Stimulated activated CD4-positive, alpha-beta T cell treated with anti-CD3 and anti-CD28 coated beads, TNF-alpha, amount 100 ng/mL, for 24 hours (primary cell): Measurements from ENCODE around the gene PDZD7.

Experiments used
- DNase-seq, 3 experiments: peaks; one replicate each; pipeline ENCODE4 v3.0.0-alpha.2; 2020; ENCODE audit warnings: low read depth in 3 of 3

PDZD7 gene

DNA sequence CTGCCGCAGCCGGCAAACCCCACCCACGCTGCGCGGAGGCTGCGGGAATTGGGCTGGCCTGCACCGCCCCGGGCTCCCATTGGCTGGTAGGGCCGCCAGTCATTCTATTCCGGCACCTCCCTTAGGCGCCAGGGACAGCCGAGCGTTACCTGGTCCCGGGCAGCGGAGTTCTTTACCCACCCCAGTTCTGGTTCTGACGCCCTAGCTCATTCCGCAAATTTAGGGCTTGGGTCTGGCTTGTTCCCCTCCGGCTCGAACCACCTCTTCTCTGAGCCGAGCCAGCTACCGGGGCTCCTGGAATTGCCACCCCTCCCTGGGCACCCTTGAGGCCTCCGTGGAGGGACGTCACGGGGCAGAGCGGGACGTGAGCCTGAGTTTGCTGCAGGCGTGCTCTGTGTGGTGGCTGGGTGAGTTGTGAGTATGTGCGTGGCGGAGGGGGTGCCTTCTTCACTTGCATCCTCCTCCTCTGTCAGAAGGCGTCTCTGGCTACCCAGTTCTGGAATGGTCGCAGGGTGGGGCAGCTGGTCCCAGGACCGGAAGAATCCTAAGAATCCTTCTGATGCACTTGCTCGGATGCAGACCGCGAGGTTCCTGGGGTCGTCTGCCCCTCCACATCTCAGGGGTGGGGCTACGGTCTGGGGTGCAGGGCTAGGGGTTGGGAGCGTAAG is at the start of gene PDZD7, which contains the start of gene SFXN3:
PDZD7 (minus strand) TSS at position 2 of the 668 bp plus-strand sequence. CDS start 910 bp downstream, outside the sequence.
SFXN3 (plus strand) TSS at position 107 of the 668 bp plus-strand sequence. CDS start 3,461 bp downstream, outside the sequence.
- DNase-seq, result peak; percentile 90 to 97 (median 93)

GRCh38 chr10:101079874-101080273 is 48.9 kb upstream of the PDZD7 start:
- no peak for DNase-seq

DNA sequence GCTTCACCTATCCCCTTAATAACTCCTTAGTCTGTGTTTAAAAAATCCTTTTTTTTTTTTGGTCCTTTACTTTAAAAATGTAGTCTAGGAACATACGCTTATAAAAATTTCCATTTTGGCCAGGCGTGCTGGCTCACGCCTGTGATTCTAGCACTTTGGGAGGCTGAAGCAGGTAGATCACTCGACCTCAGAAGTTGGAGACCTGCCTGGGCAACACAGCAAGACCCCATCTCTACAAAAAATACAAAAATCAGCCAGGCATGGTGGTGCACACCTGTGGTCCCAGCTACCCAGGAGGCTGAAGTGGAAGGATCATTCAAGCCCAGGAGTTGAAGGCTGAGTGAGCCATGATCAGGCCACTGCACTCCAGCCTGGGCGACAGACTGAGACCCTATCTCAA is 45.7 kb upstream of the PDZD7 start:
- no peak for DNase-seq

GRCh38 chr10:101075775-101076174 is 44.8 kb upstream of the PDZD7 start:
- DNase-seq, result no peak

DNA sequence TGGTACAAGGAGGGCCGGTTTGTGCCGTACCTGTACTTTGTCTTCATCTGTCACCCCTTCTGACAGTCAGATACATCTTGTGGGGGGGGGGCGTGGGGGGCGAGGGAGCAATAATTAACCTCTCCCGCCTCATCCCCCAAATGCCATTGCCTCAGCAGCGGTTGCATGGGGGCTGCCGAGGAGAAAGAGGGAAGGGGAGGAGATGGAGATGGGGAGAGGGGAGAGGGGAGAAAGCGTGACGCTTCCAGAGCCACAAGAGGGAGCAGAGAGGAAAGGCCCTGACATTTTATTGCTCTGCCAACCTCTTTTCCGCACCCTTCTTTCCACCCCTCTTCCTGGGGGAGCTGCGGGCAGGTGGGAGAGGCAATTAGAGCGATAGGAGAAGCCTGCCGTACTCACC is 42.7 kb upstream of the PDZD7 start:
- no peak for DNase-seq

- no peak for DNase-seq
These were observed 42.0 kb upstream of the PDZD7 start for GRCh38 chr10:101072923-101073322.

DNA sequence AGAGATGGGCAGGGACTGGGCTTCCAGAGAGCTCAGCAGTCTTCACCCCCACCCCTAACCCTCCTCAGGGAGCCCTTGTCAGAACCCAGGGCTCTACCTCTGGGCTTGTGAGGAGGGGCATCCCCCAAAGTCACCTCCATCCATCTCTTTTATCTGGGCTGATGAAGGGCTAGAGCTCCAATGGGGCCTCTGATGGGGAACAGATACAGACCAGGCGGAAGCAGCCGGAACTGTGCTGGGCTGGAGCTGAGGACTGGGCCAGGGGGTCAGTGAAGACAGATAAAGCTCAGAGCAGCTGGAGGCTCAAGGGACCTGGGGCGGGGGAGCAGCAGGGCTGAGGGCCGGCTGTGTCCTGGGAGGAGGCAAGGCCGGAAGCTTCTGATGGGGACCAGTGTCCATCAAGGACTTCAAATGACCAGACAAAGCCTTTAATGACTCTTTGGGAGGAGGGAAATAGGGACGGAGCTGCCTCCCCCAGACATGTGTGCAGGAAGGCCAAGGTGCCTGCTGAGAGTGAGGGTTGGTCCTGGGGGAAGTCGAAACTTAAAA is 41.0 kb upstream of the PDZD7 start:
- no peak for DNase-seq

- peak in 1 of 3 experiments; percentile 28 for DNase-seq
These were observed 40.4 kb upstream of the PDZD7 start for GRCh38 chr10:101071267-101071884.

DNA sequence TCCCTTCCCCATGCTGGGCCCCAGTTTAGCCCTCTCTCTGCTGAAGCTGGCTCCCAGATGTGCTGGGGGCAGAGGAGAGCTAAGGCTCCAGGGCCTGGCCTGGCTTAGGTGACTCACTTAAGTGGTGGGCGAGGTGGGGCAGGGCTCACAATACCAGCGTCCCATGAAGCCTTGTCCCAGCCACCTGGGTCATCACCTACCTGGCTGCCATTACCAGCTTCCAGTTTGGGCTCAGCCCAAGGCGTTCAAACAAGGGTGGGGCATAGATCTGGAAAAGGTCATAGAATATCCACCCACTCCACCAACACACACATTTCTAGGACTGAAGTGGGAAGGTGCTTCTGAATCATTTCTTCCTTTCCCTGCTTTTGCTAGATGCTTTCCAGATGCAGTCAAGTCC is 39.2 kb upstream of the PDZD7 start:
- no peak for DNase-seq

- no peak for DNase-seq
These were observed 38.5 kb upstream of the PDZD7 start for GRCh38 chr10:101069441-101069840.

DNA sequence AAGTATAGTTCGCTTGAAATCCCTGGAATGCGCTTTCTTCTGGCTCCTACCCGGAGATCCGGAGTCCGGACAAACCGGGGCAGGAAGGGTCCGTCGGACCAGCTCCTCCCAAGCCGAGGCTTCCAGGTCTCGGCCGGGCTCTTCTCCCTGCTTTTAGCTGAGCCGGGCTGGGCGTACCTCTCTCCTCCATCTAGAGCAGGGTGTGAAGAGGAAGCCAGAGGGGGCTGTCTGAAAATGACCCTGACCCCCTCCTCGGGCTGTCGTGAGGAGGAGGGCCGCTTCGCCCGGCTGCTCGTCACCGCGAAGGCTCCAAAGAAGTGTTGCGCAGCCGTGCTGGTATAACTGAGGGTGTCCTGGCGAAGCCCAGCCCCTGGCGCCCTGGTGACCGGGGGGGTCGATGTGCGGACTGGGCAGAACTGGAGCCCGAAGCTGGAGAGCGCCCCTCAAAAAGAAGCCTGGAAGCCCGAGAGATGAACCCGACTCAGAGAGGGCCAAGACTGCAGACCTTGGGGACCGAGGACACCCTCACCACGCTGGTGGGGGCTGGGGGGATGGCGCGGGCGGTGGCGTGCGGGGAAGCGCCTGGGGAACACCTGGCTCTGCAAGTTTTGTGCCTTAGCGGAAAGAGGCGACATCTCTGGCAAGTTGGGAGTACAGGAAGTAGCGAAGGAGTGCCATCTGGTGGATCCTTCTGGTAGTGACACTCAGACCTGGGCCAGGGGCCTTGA is 36.6 kb upstream of the PDZD7 start:
- DNase-seq, result peak; percentile 59 to 76 (median 73)

DNA sequence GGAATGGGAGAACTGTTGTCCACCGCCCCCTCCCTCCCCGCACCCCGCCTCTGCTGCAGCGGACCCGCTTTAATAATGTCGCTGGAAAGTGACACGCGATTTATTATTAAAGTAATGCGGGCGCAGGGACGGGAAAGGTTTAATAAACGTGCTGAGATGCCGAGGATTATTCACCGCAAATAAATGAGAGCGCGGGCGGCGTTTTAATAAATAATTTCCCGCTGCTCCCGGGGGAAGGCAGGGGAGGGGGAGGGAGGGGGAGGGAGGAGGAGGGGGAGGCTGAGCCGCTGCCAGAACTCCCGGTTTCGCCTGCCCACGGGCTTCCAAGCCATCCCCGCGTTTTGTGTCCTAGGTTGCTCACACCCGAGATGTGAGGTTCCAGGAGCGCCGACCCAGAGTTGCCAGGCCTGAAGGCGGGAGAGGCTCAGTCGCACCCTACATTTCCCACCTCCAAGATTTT is 36.0 kb upstream of the PDZD7 start:
- DNase-seq, result no peak

DNA sequence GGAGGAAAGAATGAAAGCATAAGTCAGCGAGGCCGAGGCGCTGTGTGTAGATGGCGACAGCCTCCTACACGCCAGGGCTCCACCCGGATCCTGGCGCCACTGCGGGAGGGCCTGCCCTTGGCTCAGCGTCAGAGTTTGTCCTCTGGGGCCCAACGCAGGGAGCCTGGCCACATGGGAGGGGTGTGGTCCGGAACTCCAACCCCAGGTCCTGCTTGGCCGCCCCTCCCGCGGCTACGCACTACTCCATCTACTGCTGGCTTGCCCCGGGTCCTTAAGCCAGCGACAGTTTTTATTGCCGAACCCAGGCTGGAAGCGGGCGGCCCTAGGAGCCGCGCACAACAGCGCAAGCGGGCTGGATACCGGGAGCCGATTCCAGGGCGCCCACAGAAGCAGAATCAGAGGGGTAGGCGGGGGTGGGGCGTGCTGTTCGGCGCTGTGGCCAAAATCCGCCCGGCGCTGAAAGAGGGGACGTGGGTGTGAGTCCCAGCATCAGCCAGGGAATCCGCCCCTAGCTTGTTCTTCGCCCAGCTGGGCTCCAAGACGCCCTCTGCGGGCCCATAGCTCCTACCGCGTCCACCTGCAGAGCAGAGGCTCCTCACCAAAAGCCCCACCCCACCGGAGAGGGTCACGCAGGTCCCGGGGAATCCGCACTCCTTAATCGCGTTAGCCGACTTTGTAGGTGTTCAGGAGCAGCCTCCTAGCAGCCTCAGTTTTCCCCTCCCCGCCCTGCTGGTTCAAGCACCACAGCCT is 35.4 kb upstream of the PDZD7 start:
- DNase-seq, result peak in 1 of 3 experiments; percentile 48

DNA sequence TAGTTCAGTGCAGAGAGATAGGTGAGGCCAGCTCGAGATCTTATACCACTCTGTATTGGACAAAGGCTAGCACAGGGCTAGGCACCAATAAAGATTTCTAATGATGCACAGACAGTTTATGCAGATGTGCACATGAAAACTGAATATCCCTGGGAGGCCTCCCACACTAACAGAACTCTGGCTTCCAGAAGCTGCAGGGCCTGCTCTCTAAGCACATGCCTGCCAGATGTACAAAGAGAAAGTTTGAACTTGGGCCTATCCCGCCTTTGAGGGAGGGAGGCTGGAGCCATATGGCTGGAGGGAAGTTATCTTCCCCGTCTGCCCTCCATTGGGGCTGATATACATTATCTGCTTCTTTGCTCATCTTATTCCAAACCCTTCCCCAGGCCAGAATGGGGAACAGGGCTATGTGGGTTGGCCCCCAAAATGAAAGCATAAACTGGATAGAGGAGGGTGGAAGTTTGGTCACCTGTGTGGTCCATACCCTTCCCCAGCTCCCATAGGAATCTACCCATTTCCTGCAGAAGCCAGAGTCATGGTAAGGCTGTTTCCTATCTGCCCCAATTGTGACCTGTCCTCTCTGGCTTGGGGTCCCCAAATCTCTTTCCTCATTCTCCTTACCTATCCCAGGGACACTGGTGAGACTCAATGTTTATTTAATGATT is 34.7 kb upstream of the PDZD7 start:
- no peak for DNase-seq

DNA sequence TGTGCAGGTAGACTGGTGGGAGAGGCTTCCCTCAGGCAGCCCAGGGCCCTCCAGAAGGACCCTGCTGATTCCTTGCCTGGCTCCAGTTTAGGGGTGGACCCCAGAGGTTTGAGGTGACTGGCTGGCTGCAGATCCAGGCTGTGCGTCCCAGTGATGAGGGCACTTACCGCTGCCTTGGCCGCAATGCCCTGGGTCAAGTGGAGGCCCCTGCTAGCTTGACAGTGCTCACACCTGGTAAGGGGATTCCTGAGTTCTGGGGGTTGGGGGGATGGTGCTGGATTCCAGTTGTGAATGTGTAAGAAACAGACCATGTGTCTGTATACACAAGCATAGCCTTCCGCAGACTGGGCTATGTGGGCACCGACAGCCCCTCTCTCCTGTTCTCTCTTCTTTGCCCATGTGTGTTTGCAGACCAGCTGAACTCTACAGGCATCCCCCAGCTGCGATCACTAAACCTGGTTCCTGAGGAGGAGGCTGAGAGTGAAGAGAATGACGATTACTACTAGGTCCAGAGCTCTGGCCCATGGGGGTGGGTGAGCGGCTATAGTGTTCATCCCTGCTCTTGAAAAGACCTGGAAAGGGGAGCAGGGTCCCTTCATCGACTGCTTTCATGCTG is 33.6 kb upstream of the PDZD7 start:
- no peak for DNase-seq

GRCh38 chr10:101063548-101064414 is 32.9 kb upstream of the PDZD7 start:
- no peak for DNase-seq

- no peak for DNase-seq
These were observed 32.2 kb upstream of the PDZD7 start for GRCh38 chr10:101063050-101063525.

- DNase-seq, result peak in 2 of 3 experiments; percentile 29 to 64
These were observed 31.5 kb upstream of the PDZD7 start for GRCh38 chr10:101062232-101063049.
